Measurements from ENCODE around the gene TBCD. TPM values are rescaled to one million over a fixed set of nuclear protein-coding genes. Genes with fewer than 3 reads are reported as not detected.

TBCD gene
- total and polyA plus RNA-seq, 2 donors (not counting 1 experiment from before 2014, with no cell fraction given), result 22.1 to 36.7 TPM

GRCh38 chr17:82891911-82892310 lies 140.0 kb downstream of the TBCD start:
- Histone ChIP-seq H3K9me3 (ENCODE audit: control insufficient read depth, insufficient read depth, low read depth, low read length) (no peaks in the 10 kb centered on the region), H3K4me3 (replicated peaks in 1 of 4; ENCODE audit: control extremely low read depth in 1 of 4, insufficient read depth in 1 of 4, low read depth in 3 of 4, low read length in 4 of 4) (no peak overlapping the region), H3K4me2 (ENCODE audit: extremely low read depth, insufficient read depth, low read length) (no peak overlapping the region), H4K20me1 (ENCODE audit: control insufficient read depth, extremely low read depth, insufficient read depth, low read length) (no peaks in the 10 kb centered on the region), H3K4me1 (ENCODE audit: control insufficient read depth, extremely low read depth, insufficient read depth, low read length) (peaks cover 5% of the 10 kb centered on the region), H3K27me3 (ENCODE audit: control insufficient read depth, insufficient read depth, low read length) (no peaks in the 10 kb centered on the region), H3K27ac (ENCODE audit: insufficient read depth, low read length) (no peak overlapping the region), H2AFZ (ENCODE audit: low read length) (no peak overlapping the region), H3K9ac (ENCODE audit: insufficient read depth, low read length) (no peak overlapping the region), H3K79me2 (ENCODE audit: control insufficient read depth, insufficient read depth, low read length) (no peaks in the 10 kb centered on the region), H3K36me3 (ENCODE audit: control insufficient read depth, insufficient read depth, low read length) (no peaks in the 10 kb centered on the region)
- TF ChIP-seq EZH2 (IDR thresholded peaks at IDR 0.05; ENCODE audit: low read length, missing control alignments) (no peak), CTCF (conservative IDR thresholded peaks at IDR 0.05 in 1 of 2, IDR thresholded peaks at IDR 0.05 in 1 of 2; ENCODE audit: low read depth in 1 of 2, low read length in 2 of 2) (no peak)
- no peak for DNase-seq (ENCODE audit: low read depth in 2 of 2)

- Histone ChIP-seq H4K20me1 (ENCODE audit: control insufficient read depth, extremely low read depth, insufficient read depth, low read length) (no peaks in the 10 kb centered on the region), H3K27ac (ENCODE audit: insufficient read depth, low read length) (peak overlapping the region; percentile 2), H3K79me2 (ENCODE audit: control insufficient read depth, insufficient read depth, low read length) (no peaks in the 10 kb centered on the region), H3K36me3 (ENCODE audit: control insufficient read depth, insufficient read depth, low read length) (no peaks in the 10 kb centered on the region), H3K4me2 (ENCODE audit: extremely low read depth, insufficient read depth, low read length) (no peak overlapping the region), H3K9ac (ENCODE audit: insufficient read depth, low read length) (no peak overlapping the region), H3K4me3 (replicated peaks in 1 of 4; ENCODE audit: control extremely low read depth in 1 of 4, insufficient read depth in 1 of 4, low read depth in 3 of 4, low read length in 4 of 4) (no peak overlapping the region), H3K9me3 (ENCODE audit: control insufficient read depth, insufficient read depth, low read depth, low read length) (no peaks in the 10 kb centered on the region), H3K27me3 (ENCODE audit: control insufficient read depth, insufficient read depth, low read length) (no peaks in the 10 kb centered on the region), H2AFZ (ENCODE audit: low read length) (no peak overlapping the region), H3K4me1 (ENCODE audit: control insufficient read depth, extremely low read depth, insufficient read depth, low read length) (peaks cover 5% of the 10 kb centered on the region)
- no peak for TF ChIP-seq EZH2 (IDR thresholded peaks at IDR 0.05; ENCODE audit: low read length, missing control alignments)
- TF ChIP-seq CTCF (conservative IDR thresholded peaks at IDR 0.05 in 1 of 2, IDR thresholded peaks at IDR 0.05 in 1 of 2; ENCODE audit: low read depth in 1 of 2, low read length in 2 of 2), result no peak
- peak in 1 of 2 donors; percentile 45 for DNase-seq (ENCODE audit: low read depth in 2 of 2)
Observed at GRCh38 chr17:82892899-82893565, 141.2 kb downstream of the TBCD start.

- H3K36me3 ChIP-seq (ENCODE audit: control insufficient read depth, insufficient read depth, low read length), result no peaks in the 10 kb centered on the region
- no peaks in the 10 kb centered on the region for H4K20me1 ChIP-seq (ENCODE audit: control insufficient read depth, extremely low read depth, insufficient read depth, low read length)
- H3K9me3 ChIP-seq (ENCODE audit: control insufficient read depth, insufficient read depth, low read depth, low read length), result no peaks in the 10 kb centered on the region
- peaks cover 5% of the 10 kb centered on the region for H3K4me1 ChIP-seq (ENCODE audit: control insufficient read depth, extremely low read depth, insufficient read depth, low read length)
- no peak for TF ChIP-seq EZH2 (IDR thresholded peaks at IDR 0.05; ENCODE audit: low read length, missing control alignments)
- no peak for TF ChIP-seq CTCF (conservative IDR thresholded peaks at IDR 0.05 in 1 of 2, IDR thresholded peaks at IDR 0.05 in 1 of 2; ENCODE audit: low read depth in 1 of 2, low read length in 2 of 2)
- H3K9ac ChIP-seq (ENCODE audit: insufficient read depth, low read length), result no peak overlapping the region
- peak in 1 of 2 donors; percentile 44 for DNase-seq (ENCODE audit: low read depth in 2 of 2)
- no peak overlapping the region for H3K27ac ChIP-seq (ENCODE audit: insufficient read depth, low read length)
- H3K4me3 ChIP-seq (replicated peaks in 1 of 4; ENCODE audit: control extremely low read depth in 1 of 4, insufficient read depth in 1 of 4, low read depth in 3 of 4, low read length in 4 of 4), result no peak overlapping the region
- H2AFZ ChIP-seq (ENCODE audit: low read length), result no peak overlapping the region
- H3K27me3 ChIP-seq (ENCODE audit: control insufficient read depth, insufficient read depth, low read length), result no peaks in the 10 kb centered on the region
- H3K4me2 ChIP-seq (ENCODE audit: extremely low read depth, insufficient read depth, low read length), result no peak overlapping the region
- no peaks in the 10 kb centered on the region for H3K79me2 ChIP-seq (ENCODE audit: control insufficient read depth, insufficient read depth, low read length)
Observed at GRCh38 chr17:82893779-82894178, 141.9 kb downstream of the TBCD start.

Measured in fibroblast of lung (primary cell).